IPS-18a (cell line): ENCODE results near the gene RUFY3.
A peak's percentile ranks its signal among the peaks of the same experiment; 100 is the strongest.
"Not testable (repeated sequence)": the region's sequence is repeated elsewhere in the genome, so short reads cannot be mapped to it uniquely, and the experiment has no call there.

Source experiments
- H3K27ac ChIP-seq: one replicate; pipeline ENCODE4 v1.5.1; 2013; ENCODE audit warnings: low read length
- H3K27me3 ChIP-seq: one replicate; pipeline ENCODE4 v1.6.1; 2013; ENCODE audit warnings: mild to moderate bottlenecking, low read length; ENCODE audit not compliant: control insufficient read depth, insufficient read depth
- H3K36me3 ChIP-seq: one replicate; pipeline ENCODE4 v1.6.1; 2013; ENCODE audit warnings: low read depth, low read length; ENCODE audit not compliant: control insufficient read depth
- H3K4me1 ChIP-seq: one replicate; pipeline ENCODE4 v1.6.1; 2013; ENCODE audit warnings: low read depth, low read length; ENCODE audit not compliant: control insufficient read depth
- H3K4me3 ChIP-seq: one replicate; pipeline ENCODE4 v1.5.1; 2013; ENCODE audit warnings: low read length
- H3K9ac ChIP-seq: one replicate; pipeline ENCODE4 v1.6.1; 2013; ENCODE audit warnings: mild to moderate bottlenecking, low read length, moderate library complexity
- H3K9me3 ChIP-seq: one replicate; pipeline ENCODE4 v1.6.1; 2013; ENCODE audit warnings: low read depth, low read length; ENCODE audit not compliant: control insufficient read depth

Gene RUFY3

GRCh38 chr4:70691661-70692060, 30.1 kb upstream of the RUFY3 start:
- Histone ChIP-seq H3K36me3 (peaks cover 9% of the 10 kb centered on the region), H3K9me3 (no peaks in the 10 kb centered on the region), H3K4me3 (no peak overlapping the region), H3K27me3 (no peaks in the 10 kb centered on the region), H3K9ac (no peak overlapping the region), H3K4me1 (peaks cover 12% of the 10 kb centered on the region), H3K27ac (no peak overlapping the region)

DNA sequence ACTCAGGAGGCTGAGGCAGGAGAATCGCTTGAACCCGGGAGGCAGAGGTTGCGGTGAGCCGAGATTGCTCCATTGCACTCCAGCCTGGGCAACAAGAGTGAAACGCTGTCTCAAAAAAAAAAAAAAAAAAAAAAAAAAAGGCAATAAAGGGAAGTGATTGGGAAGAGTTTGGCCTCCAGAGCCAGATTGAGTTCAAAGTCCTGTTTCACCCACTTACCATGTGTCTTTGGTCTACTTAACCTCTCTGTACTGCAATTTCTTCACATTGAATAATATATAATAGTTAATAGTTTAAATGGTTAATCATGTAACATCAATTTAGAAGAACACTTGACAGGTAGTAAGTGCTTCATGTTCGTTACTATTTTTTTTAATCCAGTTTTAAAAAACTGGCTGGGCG, 27.1 kb upstream of the RUFY3 start:
- H3K27ac ChIP-seq, H3K36me3 ChIP-seq, H3K9ac ChIP-seq, H3K9me3 ChIP-seq, H3K4me3 ChIP-seq, H3K27me3 ChIP-seq, H3K4me1 ChIP-seq: not testable (repeated sequence)

- not testable (repeated sequence) for H3K4me1 ChIP-seq, H3K36me3 ChIP-seq, H3K9ac ChIP-seq, H3K27ac ChIP-seq, H3K9me3 ChIP-seq, H3K4me3 ChIP-seq, H3K27me3 ChIP-seq
Measured at GRCh38 chr4:70698435-70698834, 23.3 kb upstream of the RUFY3 start.

DNA sequence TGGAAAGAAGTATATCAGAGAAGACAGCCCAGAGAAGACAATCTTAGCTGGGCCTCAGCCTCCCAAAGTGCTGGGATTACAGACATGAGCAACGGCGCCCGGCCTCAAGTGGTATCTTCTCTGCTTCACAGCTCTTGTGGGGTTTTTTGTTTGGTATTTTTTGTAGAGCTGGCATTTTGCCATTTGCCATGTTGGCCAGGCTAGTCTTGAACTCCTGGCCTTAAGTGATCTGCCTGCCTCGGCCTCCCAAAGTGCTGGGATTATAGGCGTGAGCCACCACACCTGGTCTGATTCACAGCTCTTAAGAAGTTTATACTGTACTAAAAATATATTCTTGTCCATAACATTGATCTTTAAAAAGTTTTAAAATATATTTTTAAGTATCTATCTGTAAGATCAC, 21.1 kb upstream of the RUFY3 start:
- H3K4me3 ChIP-seq = no peak overlapping the region
- no peak overlapping the region for H3K27ac ChIP-seq
- no peaks in the 10 kb centered on the region for H3K9me3 ChIP-seq
- H3K9ac ChIP-seq = no peak overlapping the region
- H3K36me3 ChIP-seq = no peaks in the 10 kb centered on the region
- peaks cover 6% of the 10 kb centered on the region for H3K4me1 ChIP-seq
- no peaks in the 10 kb centered on the region for H3K27me3 ChIP-seq

DNA sequence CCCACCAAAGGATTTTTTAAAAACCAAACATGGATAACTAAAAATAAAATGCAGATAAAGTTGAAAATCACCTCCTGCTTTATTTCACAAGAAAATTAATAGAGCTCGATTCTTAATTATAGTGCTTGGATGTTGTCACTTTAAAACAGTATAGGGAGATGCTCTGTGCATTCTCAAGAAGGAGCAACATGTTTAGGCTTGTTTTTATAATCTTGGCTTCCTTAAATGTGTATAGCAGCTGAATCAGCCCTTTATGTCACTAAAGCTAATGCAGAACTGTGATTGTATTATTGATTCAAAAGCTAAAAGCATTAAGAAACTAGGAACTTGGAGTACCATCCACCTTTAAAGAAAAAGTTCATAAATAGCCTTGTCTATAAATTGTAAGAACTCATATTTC, 20.5 kb upstream of the RUFY3 start:
- no peak overlapping the region for H3K9ac ChIP-seq
- H3K4me1 ChIP-seq = peaks cover 8% of the 10 kb centered on the region
- no peaks in the 10 kb centered on the region for H3K9me3 ChIP-seq
- no peak overlapping the region for H3K4me3 ChIP-seq
- H3K27ac ChIP-seq = no peak overlapping the region
- no peaks in the 10 kb centered on the region for H3K36me3 ChIP-seq
- peaks cover 3% of the 10 kb centered on the region for H3K27me3 ChIP-seq

DNA sequence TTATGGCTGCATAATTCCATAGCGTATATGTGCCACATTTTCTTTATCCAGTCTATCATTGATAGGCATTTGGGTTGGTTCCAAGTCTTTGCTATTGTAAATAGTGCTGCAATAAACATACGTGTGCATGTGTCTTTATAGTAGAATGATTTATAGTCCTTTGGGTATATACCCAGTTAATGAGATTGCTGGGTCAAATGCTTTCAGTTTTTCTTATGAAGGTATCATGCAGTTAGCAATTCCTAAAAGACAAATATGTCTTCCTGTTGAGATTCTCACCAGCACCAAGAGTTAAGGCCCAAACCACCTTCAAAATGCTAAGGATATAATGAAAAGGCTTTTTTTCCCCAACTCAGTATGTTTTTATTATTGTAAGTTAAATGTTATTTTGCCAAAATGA, 19.2 kb upstream of the RUFY3 start:
- H3K9ac ChIP-seq, H3K9me3 ChIP-seq, H3K4me3 ChIP-seq, H3K27me3 ChIP-seq, H3K27ac ChIP-seq, H3K36me3 ChIP-seq: not testable (repeated sequence)
- peaks cover 12% of the 10 kb centered on the region for H3K4me1 ChIP-seq

DNA sequence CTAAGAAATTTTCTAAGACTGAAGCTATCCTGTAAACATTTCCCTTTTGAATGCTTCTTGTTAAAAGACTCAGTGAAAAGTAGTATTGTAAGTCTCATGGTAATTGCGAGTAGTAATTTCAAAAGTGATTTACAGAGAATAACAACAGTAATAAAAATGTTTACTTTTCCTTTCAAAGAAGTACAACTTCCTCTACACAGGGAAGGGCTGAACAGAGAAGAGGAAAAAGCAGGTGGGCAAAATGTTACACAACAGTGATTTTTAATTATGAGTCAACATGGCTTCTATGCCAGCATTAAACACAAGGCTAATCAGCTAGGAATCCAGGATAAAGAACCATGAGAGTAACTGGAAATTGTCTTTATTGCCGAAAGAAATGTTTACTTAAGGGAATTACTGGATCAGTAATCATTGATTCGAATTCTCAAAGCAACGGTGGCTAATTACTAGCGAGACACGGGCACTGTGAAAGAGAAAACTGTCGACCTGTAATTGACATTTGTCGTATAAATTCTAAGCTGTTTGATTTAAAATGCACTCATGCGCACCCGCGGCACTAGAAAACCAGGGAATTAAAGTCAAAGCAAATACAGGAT, 18.0 kb upstream of the RUFY3 start:
- H3K27me3 ChIP-seq = peaks cover 10% of the 10 kb centered on the region
- H3K27ac ChIP-seq = peak overlapping the region; percentile 88
- no peaks in the 10 kb centered on the region for H3K36me3 ChIP-seq
- H3K4me1 ChIP-seq = peaks cover 12% of the 10 kb centered on the region
- H3K9ac ChIP-seq = peak overlapping the region; percentile 91
- peak overlapping the region; percentile 84 for H3K4me3 ChIP-seq
- no peaks in the 10 kb centered on the region for H3K9me3 ChIP-seq

GRCh38 chr4:70704215-70704930, 17.4 kb upstream of the RUFY3 start:
- no peaks in the 10 kb centered on the region for H3K36me3 ChIP-seq
- H3K4me1 ChIP-seq = peaks cover 16% of the 10 kb centered on the region
- peaks cover 10% of the 10 kb centered on the region for H3K27me3 ChIP-seq
- H3K9me3 ChIP-seq = no peaks in the 10 kb centered on the region
- peak overlapping the region; percentile 91 for H3K9ac ChIP-seq
- peak overlapping the region; percentile 88 for H3K27ac ChIP-seq
- peak overlapping the region; percentile 84 for H3K4me3 ChIP-seq

GRCh38 chr4:70704931-70705182, 16.9 kb upstream of the RUFY3 start:
- Histone ChIP-seq H3K27me3 (peaks cover 10% of the 10 kb centered on the region), H3K27ac (no peak overlapping the region), H3K9ac (peak overlapping the region; percentile 91), H3K9me3 (no peaks in the 10 kb centered on the region), H3K36me3 (no peaks in the 10 kb centered on the region), H3K4me3 (peak overlapping the region; percentile 84), H3K4me1 (peaks cover 21% of the 10 kb centered on the region)

GRCh38 chr4:70705183-70706043, 16.4 kb upstream of the RUFY3 start:
- Histone ChIP-seq H3K27ac (no peak overlapping the region), H3K4me3 (peak overlapping the region; percentile 84), H3K9me3 (no peaks in the 10 kb centered on the region), H3K36me3 (no peaks in the 10 kb centered on the region), H3K9ac (peak overlapping the region; percentile 91), H3K4me1 (peaks cover 21% of the 10 kb centered on the region), H3K27me3 (peaks cover 10% of the 10 kb centered on the region)

GRCh38 chr4:70706044-70706461, 15.7 kb upstream of the RUFY3 start:
- Histone ChIP-seq H3K9me3 (no peaks in the 10 kb centered on the region), H3K9ac (peak overlapping the region; percentile 91), H3K4me3 (peak overlapping the region; percentile 84), H3K27me3 (peaks cover 10% of the 10 kb centered on the region), H3K4me1 (peaks cover 21% of the 10 kb centered on the region), H3K27ac (no peak overlapping the region), H3K36me3 (no peaks in the 10 kb centered on the region)
